Ishikawa (cell line): Measurements from ENCODE around the gene SBNO1.

ENCODE experiments used
- CEBPB ChIP-seq: IDR thresholded peaks from 2 replicates; pipeline ENCODE4 v1.6.1; 2012
- CREB1 ChIP-seq: IDR thresholded peaks from 2 replicates; pipeline ENCODE4 v1.6.1; 2012; ENCODE audit warnings: low read depth
- EGR1 ChIP-seq: IDR thresholded peaks from 2 replicates; pipeline ENCODE4 v1.6.1; 2012
- EP300 ChIP-seq: IDR thresholded peaks from 2 replicates; pipeline ENCODE4 v1.6.1; 2012; ENCODE audit warnings: borderline replicate concordance
- FOXM1 ChIP-seq: IDR thresholded peaks from 2 replicates; pipeline ENCODE4 v1.6.1; 2012; ENCODE audit warnings: low read depth, borderline replicate concordance
- NFIC ChIP-seq: IDR thresholded peaks from 2 replicates; pipeline ENCODE4 v1.6.1; 2012
- RAD21 ChIP-seq: IDR thresholded peaks from 2 replicates; pipeline ENCODE4 v1.6.1; 2012; ENCODE audit warnings: low read depth
- TAF1 ChIP-seq: IDR thresholded peaks from 2 replicates; pipeline ENCODE4 v1.6.1; 2012; ENCODE audit warnings: low read depth, mild to moderate bottlenecking
- TCF12 ChIP-seq: IDR thresholded peaks from 2 replicates; pipeline ENCODE4 v1.6.1; 2012; ENCODE audit warnings: low read depth
- TEAD4 ChIP-seq: IDR thresholded peaks from 2 replicates; pipeline ENCODE4 v1.6.1; 2012
- YY1 ChIP-seq: IDR thresholded peaks from 2 replicates; pipeline ENCODE4 v1.6.1; 2012; ENCODE audit warnings: low read depth
- ZBTB7A ChIP-seq: IDR thresholded peaks from 2 replicates; pipeline ENCODE4 v1.6.1; 2012; ENCODE audit warnings: low read depth
- TF ChIP-seq, protein P1 (sequence below): IDR thresholded peaks from 2 replicates; pipeline ENCODE4 v1.6.1; 2012
- TF ChIP-seq, protein P2 (sequence below): IDR thresholded peaks from 2 replicates; pipeline ENCODE4 v1.6.1; 2012
- TF ChIP-seq, protein P3 (sequence below): IDR thresholded peaks from 2 replicates; pipeline ENCODE4 v1.6.1; 2012; ENCODE audit warnings: low read depth, mild to moderate bottlenecking

Gene SBNO1

DNA sequence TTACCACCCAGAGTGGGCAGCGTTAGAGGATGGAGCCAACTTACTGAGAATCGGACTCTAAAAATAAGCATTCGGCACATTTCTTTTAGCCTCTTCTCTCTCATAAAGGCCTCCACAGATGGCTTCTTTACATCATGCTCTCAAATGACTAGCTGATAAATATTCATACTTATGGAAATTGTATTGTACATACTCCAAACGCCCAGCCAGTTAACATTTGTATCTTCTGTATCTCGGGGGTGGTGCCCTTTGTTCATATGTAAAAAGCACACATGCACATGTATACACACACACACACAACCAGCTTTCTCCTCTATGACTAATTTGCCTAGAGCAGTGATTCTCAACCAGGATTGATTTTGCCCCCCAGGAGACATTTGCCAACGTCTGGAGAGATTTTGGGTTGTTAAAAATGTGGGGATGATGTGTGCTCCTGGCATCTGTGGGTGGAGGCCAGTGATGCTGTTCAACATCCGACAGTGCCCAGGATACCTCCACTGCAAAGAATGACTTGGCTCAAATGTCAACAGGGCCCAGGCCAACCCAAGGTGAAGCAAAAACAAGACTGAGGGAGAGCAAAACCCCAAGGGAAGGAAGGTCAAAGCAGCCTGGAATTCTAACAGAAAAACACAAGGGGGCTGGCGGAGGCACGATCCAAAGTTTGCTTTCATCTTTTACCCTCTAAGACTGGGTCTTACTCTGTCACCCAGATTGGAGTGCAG, 77.8 kb downstream of the SBNO1 start:
- TF ChIP-seq TCF12: no peak
- no peak for TF ChIP-seq CEBPB
- TF ChIP-seq ZBTB7A: no peak
- TF ChIP-seq TAF1: no peak
- no peak for TF ChIP-seq EP300
- TF ChIP-seq TEAD4: no peak
- no peak for TF ChIP-seq CREB1
- TF ChIP-seq, protein P1, sequence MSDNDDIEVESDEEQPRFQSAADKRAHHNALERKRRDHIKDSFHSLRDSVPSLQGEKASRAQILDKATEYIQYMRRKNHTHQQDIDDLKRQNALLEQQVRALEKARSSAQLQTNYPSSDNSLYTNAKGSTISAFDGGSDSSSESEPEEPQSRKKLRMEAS: no peak
- TF ChIP-seq NFIC: no peak
- TF ChIP-seq FOXM1: no peak
- TF ChIP-seq YY1: no peak
- no peak for TF ChIP-seq EGR1
- no peak for TF ChIP-seq RAD21
- TF ChIP-seq, protein P2, sequence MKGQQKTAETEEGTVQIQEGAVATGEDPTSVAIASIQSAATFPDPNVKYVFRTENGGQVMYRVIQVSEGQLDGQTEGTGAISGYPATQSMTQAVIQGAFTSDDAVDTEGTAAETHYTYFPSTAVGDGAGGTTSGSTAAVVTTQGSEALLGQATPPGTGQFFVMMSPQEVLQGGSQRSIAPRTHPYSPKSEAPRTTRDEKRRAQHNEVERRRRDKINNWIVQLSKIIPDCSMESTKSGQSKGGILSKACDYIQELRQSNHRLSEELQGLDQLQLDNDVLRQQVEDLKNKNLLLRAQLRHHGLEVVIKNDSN: no peak
- TF ChIP-seq, protein P3, sequence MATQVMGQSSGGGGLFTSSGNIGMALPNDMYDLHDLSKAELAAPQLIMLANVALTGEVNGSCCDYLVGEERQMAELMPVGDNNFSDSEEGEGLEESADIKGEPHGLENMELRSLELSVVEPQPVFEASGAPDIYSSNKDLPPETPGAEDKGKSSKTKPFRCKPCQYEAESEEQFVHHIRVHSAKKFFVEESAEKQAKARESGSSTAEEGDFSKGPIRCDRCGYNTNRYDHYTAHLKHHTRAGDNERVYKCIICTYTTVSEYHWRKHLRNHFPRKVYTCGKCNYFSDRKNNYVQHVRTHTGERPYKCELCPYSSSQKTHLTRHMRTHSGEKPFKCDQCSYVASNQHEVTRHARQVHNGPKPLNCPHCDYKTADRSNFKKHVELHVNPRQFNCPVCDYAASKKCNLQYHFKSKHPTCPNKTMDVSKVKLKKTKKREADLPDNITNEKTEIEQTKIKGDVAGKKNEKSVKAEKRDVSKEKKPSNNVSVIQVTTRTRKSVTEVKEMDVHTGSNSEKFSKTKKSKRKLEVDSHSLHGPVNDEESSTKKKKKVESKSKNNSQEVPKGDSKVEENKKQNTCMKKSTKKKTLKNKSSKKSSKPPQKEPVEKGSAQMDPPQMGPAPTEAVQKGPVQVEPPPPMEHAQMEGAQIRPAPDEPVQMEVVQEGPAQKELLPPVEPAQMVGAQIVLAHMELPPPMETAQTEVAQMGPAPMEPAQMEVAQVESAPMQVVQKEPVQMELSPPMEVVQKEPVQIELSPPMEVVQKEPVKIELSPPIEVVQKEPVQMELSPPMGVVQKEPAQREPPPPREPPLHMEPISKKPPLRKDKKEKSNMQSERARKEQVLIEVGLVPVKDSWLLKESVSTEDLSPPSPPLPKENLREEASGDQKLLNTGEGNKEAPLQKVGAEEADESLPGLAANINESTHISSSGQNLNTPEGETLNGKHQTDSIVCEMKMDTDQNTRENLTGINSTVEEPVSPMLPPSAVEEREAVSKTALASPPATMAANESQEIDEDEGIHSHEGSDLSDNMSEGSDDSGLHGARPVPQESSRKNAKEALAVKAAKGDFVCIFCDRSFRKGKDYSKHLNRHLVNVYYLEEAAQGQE: no peak

DNA sequence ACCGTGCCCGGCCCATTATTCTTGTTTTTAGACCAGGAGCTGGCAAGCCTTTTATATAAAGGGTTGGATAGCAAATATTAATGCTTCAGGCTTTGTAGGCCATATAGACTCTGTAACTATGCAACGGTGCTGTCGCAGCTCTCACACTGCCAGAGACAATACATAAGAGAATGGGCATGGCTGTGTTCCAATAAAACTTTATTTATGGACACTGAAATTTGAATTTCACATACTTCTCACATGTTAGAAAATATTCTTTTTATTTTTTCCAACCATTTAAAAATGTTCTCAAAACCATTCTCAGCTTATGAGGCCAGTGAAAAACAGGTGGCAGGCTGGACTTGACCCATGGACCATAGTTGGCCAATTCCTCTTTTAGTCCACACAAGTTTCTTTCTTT, 80.0 kb downstream of the SBNO1 start:
- TF ChIP-seq NFIC: no peak
- no peak for TF ChIP-seq CREB1
- TF ChIP-seq, protein P3: no peak
- TF ChIP-seq YY1: no peak
- TF ChIP-seq TEAD4: no peak
- no peak for TF ChIP-seq EGR1
- TF ChIP-seq CEBPB: no peak
- no peak for TF ChIP-seq TAF1
- TF ChIP-seq ZBTB7A: no peak
- TF ChIP-seq, protein P2: no peak
- TF ChIP-seq TCF12: no peak
- TF ChIP-seq RAD21: no peak

DNA sequence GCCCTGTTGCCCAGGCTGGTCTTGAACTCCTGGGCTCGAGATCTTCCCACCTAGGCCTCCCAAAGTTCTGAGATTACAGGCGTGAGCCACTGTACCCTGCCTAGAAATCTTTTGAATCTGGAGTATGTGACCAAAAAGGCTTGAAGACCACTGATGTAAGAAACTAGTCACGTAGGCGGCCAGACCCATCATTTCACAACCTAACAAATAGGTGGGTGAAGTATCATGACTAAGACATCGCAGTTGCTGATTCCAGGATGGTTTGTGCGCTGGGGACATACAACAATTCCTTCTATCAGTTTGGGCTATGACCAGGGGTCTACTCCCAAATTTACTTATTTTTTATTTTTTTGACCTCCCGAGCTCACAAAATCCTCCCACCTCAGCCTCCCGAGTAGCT, 81.2 kb downstream of the SBNO1 start:
- TF ChIP-seq, protein P3: no peak
- TF ChIP-seq, protein P1: no peak
- no peak for TF ChIP-seq FOXM1
- TF ChIP-seq CEBPB: no peak
- no peak for TF ChIP-seq NFIC

DNA sequence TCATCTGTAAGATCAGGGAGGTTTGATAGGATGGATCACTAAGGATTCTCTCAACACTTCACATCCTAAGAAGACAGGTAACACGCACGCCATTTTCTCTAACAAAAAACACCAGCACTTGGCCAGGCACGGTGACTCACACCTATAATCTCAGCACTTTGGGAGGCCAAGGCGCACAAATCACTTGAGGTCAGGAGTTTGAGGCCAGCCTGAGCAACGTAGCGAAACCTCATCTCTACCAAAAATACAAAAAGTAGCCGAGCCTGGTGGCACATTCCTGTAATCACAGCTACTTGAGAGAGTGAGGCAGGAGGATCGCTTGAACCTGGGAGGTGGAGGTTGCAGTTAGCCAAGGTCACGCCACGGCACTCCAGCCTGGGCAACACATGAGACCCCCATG, 82.5 kb downstream of the SBNO1 start:
- TF ChIP-seq EP300 (no peak), NFIC (no peak), CEBPB (no peak), RAD21 (no peak), ZBTB7A (no peak), TAF1 (no peak), TEAD4 (no peak), TCF12 (no peak), FOXM1 (no peak), YY1 (no peak)
- TF ChIP-seq, protein P2: no peak
- TF ChIP-seq, protein P1: no peak
